Retinal pigment epithelial cell (primary cell): ENCODE data around the gene ZDHHC5.
A peak's percentile ranks its signal among the peaks of the same experiment; 100 is the strongest.

Experiments
- DNase-seq: peaks from one replicate; pipeline ENCODE4 v3.0.0-alpha.2; 2010; ENCODE audit warnings: low read depth
- H3K4me3 ChIP-seq: 2 replicates; pipeline ENCODE4 v1.5.1; 2011; ENCODE audit warnings: mild to moderate bottlenecking, low read length, control low read depth, moderate library complexity
- TF ChIP-seq, protein P1 (sequence below): conservative IDR thresholded peaks from 2 replicates; pipeline ENCODE4 v1.5.1; 2011; ENCODE audit warnings: low read depth, low read length, control low read depth, inconsistent platforms

Gene ZDHHC5

DNA sequence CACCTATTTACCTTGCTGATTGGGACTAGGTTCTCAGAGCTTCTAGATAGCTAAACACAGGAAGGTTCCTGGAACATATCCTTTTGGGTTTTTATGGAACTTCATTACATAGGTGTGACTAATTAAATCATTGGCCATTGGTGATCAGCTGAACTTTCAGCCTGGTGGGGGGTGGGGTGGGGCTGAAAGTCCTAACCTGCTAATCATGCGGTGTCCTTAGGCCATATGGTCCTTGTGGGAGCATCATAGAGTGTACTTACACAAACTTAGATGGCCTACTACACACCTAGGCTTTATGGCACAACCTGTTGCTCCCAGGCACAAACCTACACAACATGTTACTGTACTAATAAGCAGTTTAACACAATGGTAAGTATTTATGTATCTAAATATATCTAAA, 64.7 kb downstream of the ZDHHC5 start:
- H3K4me3 ChIP-seq: no peak overlapping the region
- TF ChIP-seq, protein P1, sequence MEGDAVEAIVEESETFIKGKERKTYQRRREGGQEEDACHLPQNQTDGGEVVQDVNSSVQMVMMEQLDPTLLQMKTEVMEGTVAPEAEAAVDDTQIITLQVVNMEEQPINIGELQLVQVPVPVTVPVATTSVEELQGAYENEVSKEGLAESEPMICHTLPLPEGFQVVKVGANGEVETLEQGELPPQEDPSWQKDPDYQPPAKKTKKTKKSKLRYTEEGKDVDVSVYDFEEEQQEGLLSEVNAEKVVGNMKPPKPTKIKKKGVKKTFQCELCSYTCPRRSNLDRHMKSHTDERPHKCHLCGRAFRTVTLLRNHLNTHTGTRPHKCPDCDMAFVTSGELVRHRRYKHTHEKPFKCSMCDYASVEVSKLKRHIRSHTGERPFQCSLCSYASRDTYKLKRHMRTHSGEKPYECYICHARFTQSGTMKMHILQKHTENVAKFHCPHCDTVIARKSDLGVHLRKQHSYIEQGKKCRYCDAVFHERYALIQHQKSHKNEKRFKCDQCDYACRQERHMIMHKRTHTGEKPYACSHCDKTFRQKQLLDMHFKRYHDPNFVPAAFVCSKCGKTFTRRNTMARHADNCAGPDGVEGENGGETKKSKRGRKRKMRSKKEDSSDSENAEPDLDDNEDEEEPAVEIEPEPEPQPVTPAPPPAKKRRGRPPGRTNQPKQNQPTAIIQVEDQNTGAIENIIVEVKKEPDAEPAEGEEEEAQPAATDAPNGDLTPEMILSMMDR: no peak
- no peak for DNase-seq

DNA sequence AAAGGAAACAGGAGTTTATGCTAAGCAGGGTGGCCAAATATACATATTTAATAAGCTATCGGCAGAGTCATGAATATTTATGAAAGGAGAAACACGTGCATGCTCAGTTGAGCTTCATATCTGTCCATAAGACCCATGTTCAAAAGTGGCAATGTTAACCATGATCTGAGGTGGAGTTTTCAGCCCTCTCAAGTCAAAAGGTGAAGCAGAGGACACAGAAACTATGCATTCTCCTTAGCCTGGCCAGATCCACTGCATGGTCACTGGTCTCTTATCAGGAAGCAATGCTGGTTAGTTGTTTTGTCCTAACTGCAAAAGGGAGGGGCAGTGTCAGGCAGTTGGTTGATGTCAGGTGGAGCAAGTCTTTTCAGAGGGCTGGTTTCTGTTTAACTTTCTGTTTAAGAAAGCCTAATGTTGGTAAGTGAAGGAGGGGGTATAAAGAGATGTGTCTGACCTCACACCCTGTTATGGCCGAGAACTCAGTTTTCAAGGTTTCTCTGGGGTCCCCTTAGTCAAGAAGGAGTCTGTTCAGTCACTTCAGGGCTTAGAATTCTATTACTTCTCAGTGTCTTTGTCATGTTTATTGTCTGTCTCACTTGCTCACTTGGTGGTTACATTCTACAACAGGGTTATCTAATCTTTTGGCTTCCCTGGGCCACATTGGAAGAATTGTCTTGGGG, 67.8 kb downstream of the ZDHHC5 start:
- TF ChIP-seq, protein P1: no peak
- H3K4me3 ChIP-seq: no peak overlapping the region

DNA sequence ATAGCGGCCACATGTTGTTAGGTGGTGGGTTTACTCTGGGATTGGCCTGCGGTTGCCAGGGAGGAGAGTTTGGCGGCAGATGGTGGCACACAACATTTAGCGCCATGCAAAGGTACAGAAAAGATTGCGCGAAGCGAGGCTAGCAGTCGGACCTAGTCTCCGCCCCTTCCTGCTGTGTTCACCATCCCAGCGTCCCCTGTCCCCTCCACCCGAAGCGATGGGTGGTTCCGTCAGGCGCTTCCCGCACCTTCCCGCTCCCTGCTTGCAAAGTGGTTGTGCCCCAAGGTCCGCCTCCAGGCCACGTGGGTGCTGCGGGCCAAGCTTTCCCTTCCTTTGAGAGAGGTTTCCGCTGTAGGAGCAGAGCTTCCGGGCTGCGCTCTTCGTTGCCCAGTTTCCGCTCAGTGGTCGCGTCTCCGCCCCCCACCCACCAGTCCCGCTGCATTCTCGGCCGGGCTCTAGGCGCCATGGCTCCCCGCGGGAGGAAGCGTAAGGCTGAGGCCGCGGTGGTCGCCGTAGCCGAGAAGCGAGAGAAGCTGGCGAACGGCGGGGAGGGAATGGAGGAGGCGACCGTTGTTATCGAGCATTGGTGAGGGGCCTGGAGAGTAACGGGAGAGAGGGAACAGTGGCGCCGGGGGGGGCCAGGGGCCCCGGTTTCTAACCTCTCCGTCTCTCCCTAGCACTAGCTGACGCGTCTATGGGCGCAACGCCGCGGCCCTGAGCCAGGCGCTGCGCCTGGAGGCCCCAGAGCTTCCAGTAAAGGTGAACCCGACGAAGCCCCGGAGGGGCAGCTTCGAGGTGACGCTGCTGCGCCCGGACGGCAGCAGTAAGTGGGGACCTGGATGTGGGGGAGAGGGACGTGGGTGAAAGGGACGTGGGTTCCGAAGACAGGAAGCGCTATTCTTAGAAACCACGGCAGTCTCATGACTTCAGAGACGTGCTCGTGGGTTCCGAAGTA, 73.5 kb downstream of the ZDHHC5 start, which contains the start of gene SELENOH:
Gene SELENOH, plus strand, starts transcription at position 360 of the 955 bp plus-strand sequence. Its CDS starts 105 bp downstream, at position 465.
- TF ChIP-seq, protein P1: no peak
- peak; percentile 92 for DNase-seq
- H3K4me3 ChIP-seq: peak within 1 kb of the TSS; percentile 68

More for the DNA sequence above, 67.8 kb downstream of the ZDHHC5 start:
- no peak for DNase-seq

DNA sequence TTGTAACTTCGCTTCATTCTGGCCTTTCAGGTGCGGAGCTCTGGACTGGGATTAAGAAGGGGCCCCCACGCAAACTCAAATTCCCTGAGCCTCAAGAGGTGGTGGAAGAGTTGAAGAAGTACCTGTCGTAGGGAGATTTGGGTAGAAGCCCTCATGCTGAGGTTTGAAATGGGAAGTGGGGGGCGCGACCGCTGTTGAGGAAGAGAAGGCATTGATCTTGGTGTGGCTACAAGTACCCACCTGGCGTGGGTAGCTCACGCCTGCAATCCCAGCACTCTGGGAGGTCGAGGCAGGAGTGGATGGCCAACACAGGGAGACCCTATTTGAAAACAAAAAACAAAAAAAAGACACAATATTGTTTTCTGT, 74.2 kb downstream of the ZDHHC5 start:
- peak overlapping the region; percentile 68 for H3K4me3 ChIP-seq
- TF ChIP-seq, protein P1: no peak
- DNase-seq: no peak

DNA sequence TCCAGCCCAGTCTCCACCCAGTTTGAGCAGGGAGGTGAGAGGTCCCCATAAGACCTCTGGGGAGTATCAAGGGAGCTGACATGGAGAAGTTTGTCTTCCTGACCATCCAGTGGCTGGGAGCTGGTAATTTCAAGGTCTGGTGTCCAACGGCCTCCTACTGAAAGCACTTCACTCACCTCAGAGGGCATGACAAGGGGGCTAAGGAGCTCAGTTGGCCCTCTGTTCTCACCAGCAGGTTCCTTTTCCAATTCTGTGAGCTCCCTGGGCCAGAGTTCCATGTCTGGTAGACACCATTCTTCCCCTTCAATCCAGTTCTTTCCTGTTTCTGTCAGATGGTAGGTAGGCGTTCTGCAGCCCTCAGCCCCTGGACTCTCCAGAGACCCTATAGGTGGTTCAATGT, 76.4 kb downstream of the ZDHHC5 start:
- TF ChIP-seq, protein P1: no peak
- no peak for DNase-seq
- no peak overlapping the region for H3K4me3 ChIP-seq

DNA sequence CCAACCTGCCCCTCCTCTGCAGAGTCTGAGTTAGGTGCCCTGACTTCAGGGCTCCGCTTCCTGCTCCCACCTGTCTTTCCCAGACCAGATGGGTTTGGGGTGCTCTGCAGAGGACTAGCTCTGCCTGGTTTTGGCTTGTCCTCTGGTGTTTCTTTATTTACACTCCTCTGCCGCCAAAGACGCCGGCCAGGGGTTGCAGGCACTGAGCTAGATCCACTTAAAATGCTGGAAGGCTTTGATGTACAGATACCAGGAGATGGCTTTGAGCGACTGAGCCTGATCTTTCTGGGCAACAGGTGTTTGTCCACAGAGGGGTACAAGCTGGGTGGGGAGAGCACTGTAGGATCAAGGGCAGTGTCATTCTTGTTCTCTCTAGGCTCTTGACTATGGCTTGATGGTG, 77.3 kb downstream of the ZDHHC5 start:
- TF ChIP-seq, protein P1: no peak

More for the DNA sequence above, 77.3 kb downstream of the ZDHHC5 start:
- no peak overlapping the region for H3K4me3 ChIP-seq
- no peak for DNase-seq
